B cell (primary cell): ENCODE data around the gene NKX3-2. TPM values are rescaled to one million over a fixed set of nuclear protein-coding genes. Genes with fewer than 3 reads are reported as not detected.

Experiments
- ATAC-seq: fragments of 200-7000 bp; cut with Tn5 transposase; one replicate; pipeline ENCODE4 v1.10.0; 2021; ENCODE audit warnings: low read depth, mild to moderate bottlenecking, moderate number of reproducible peaks, moderate library complexity
- CTCF ChIA-PET: fragments of 350-600 bp; sonication (Branson Sonifier 250); formaldehyde crosslinking; loops from one replicate; lab custom pipeline; 2021; ENCODE audit warnings: antibody characterized with exemption, inconsistent platforms; lab: Charles Lee
- POLR2A ChIA-PET: fragments of 350-600 bp; sonication (Branson Sonifier 250); formaldehyde crosslinking; loops from one replicate; lab custom pipeline; 2021; ENCODE audit warnings: antibody characterized with exemption; lab: Charles Lee
- DNase-seq: peaks from one replicate; pipeline ENCODE4 v3.0.0; 2013
- H2AFZ ChIP-seq: 2 replicates; pipeline ENCODE4 v1.6.1; 2012; ENCODE audit warnings: mild to moderate bottlenecking, low read depth, low read length; ENCODE audit not compliant: insufficient read depth, poor library complexity, severe bottlenecking
- H3K27ac ChIP-seq, 2 donors: 1 replicate in 1 of 2; 2 replicates in 1 of 2; pipeline ENCODE4 v1.5.1; 2012 to 2013; ENCODE audit warnings: low read length in 2 of 2, mild to moderate bottlenecking in 2 of 2, moderate library complexity in 1 of 2
- H3K27me3 ChIP-seq, 4 experiments: fragments of 200-600 bp in 1 of 4; sonication (generic) in 1 of 4; replicated peaks in 1 of 4; 1 replicate in 2 of 4; 2 replicates in 2 of 4; pipeline versions ENCODE4 v1.6.1 to v1.7.0; 2013 to 2016; ENCODE audit warnings: low read length in 3 of 4, mild to moderate bottlenecking in 2 of 4, mixed read lengths in 1 of 4, moderate library complexity in 1 of 4; ENCODE audit not compliant: insufficient read depth in 4 of 4, control insufficient read depth in 3 of 4; ENCODE audit errors: control extremely low read depth in 1 of 4
- H3K36me3 ChIP-seq, 2 experiments: replicated peaks in 1 of 2; 1 replicate in 1 of 2; 2 replicates in 1 of 2; pipeline versions ENCODE4 v1.6.1 to v1.7.1; 2013; ENCODE audit warnings: low read length in 1 of 2; ENCODE audit not compliant: insufficient read depth in 2 of 2, control insufficient read depth in 1 of 2; ENCODE audit errors: control extremely low read depth in 1 of 2, extremely low read depth in 1 of 2
- H3K4me1 ChIP-seq, 2 donors: fragments of 200-600 bp in 1 of 2; sonication (generic) in 1 of 2; 1 replicate in 1 of 2; 2 replicates in 1 of 2; pipeline versions ENCODE4 v1.5.1 to v1.6.1; 2013 to 2017; ENCODE audit warnings: low read length in 2 of 2; ENCODE audit not compliant: control insufficient read depth in 2 of 2, insufficient read depth in 2 of 2
- H3K4me2 ChIP-seq: replicated peaks from 2 replicates; pipeline ENCODE3; 2012; ENCODE audit warnings: mild to moderate bottlenecking, low read depth, low read length; ENCODE audit not compliant: poor library complexity, severe bottlenecking
- H3K4me3 ChIP-seq, 5 experiments: fragments of 200-600 bp in 1 of 5; sonication (generic) in 1 of 5; 1 replicate in 3 of 5; 2 replicates in 2 of 5; pipeline versions ENCODE4 v1.5.1 to v1.7.0; 2011 to 2016; ENCODE audit warnings: low read length in 4 of 5, mild to moderate bottlenecking in 4 of 5, low read depth in 2 of 5, control low read depth in 1 of 5, moderate library complexity in 1 of 5; ENCODE audit not compliant: insufficient read depth in 1 of 5; ENCODE audit errors: control extremely low read depth in 1 of 5, extremely low read depth in 1 of 5
- H3K79me2 ChIP-seq: fragments of 200-600 bp; sonication (generic); one replicate; pipeline ENCODE4 v1.6.0; 2016; ENCODE audit warnings: low read length; ENCODE audit not compliant: control insufficient read depth, insufficient read depth
- H3K9ac ChIP-seq: fragments of 200-600 bp; sonication (generic); 2 replicates; pipeline ENCODE4 v1.6.1; 2017; ENCODE audit warnings: mild to moderate bottlenecking, low read length, moderate library complexity
- H3K9me3 ChIP-seq, 3 donors: one replicate each; pipeline versions ENCODE4 v1.6.1 to v1.7.1; 2013; ENCODE audit warnings: low read length in 2 of 3; ENCODE audit not compliant: control insufficient read depth in 2 of 3, insufficient read depth in 1 of 3; ENCODE audit errors: control extremely low read depth in 1 of 3
- H4K20me1 ChIP-seq: 2 replicates; pipeline ENCODE4 v1.6.0; 2012; ENCODE audit warnings: mild to moderate bottlenecking, low read length; ENCODE audit not compliant: insufficient read depth, control insufficient read depth, poor library complexity, severe bottlenecking
- H3K27ac Mint-ChIP-seq: one replicate; pipeline ENCODE4 v1.8.0; 2021; ENCODE audit warnings: mixed read lengths
- H3K27me3 Mint-ChIP-seq: one replicate; pipeline ENCODE4 v1.8.0; 2021; ENCODE audit warnings: mixed read lengths
- H3K4me1 Mint-ChIP-seq: one replicate; pipeline ENCODE4 v1.8.0; 2021; ENCODE audit warnings: mixed read lengths
- H3K4me3 Mint-ChIP-seq: one replicate; pipeline ENCODE4 v1.8.0; 2021; ENCODE audit warnings: mixed read lengths
- H3K9me3 Mint-ChIP-seq: one replicate; pipeline ENCODE4 v1.8.0; 2022; ENCODE audit warnings: mixed read lengths; ENCODE audit not compliant: insufficient read depth
- CTCF ChIP-seq: fragments of 200-600 bp; IDR thresholded peaks from one replicate; pipeline ENCODE4 v1.8.0; 2022; ENCODE audit warnings: antibody characterized with exemption, mild to moderate bottlenecking
- EZH2 ChIP-seq: IDR thresholded peaks from 2 replicates; pipeline ENCODE4 v1.6.1; 2012; ENCODE audit warnings: borderline replicate concordance, low read depth, mild to moderate bottlenecking, moderate library complexity, low read length; ENCODE audit not compliant: insufficient read depth, poor library complexity, severe bottlenecking
- WGBS: methylation state at CpG from one replicate; pipeline ENCODE4 v1.1.5; 2013; ENCODE audit warnings: missing lambda C conversion rate; ENCODE audit not compliant: insufficient coverage; 5-methylcytosine and 5-hydroxymethylcytosine counted together
- intact Hi-C: fragments of 100-400 bp; cut with micrococcal nuclease; formaldehyde crosslinking; loops from one replicate; pipeline ENCODE4 v1.10.0; 2022
- polyA plus RNA-seq: library from polyadenylated mRNA; depleted of rRNA; stranded (reverse); fragments of >200 nt; gene quantifications from 2 replicates; pipeline ENCODE4 v1.2.3, GENCODE V29; 2012
- total RNA-seq, 2 donors: library from RNA; stranded (reverse); fragments of 120-200 nt in 1 of 2; gene quantifications; 1 replicate in 1 of 2; 2 replicates in 1 of 2; pipeline versions ENCODE4 v1.2.3 to v1.2.4, GENCODE V29; 2013 to 2022

NKX3-2 gene
- total and polyA plus RNA-seq, 2 donors (not counting 1 experiment from before 2014, with no cell fraction given) = not detected

DNA sequence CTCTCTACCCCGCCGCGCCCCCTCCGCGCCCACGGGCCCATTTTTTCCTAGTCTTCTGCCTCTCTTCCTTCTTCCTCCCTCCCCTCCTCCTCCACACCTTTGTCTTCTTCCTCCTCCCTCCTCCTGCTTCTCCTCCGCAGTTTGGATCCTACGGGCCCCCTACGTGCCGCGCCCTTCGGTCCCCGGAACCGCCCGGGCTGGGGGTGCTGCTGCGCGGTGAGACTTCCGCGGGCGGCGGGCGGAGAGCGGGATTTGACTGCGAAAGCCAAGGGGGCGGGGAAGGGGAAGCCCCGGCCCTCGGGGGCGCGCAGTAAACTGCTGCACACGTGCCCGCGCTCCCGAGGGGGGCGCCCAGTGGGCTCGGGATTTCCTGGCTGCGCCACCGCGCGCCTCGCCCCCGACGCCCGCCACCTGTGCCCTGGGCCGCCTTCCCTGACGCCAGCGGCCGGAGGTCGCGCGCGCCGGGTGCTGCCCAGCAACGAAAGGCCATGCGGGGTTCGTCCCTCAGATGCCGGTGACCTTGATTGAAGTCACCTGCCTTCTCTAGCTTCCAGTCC is 3.3 kb upstream of the NKX3-2 start:
- Mint-ChIP-seq H3K27ac (peak overlapping the region; percentile 65), H3K4me3 (peak overlapping the region; percentile 90), H3K9me3 (no peaks in the 10 kb centered on the region), H3K27me3 (peaks cover 68% of the 10 kb centered on the region), H3K4me1 (peaks cover 38% of the 10 kb centered on the region)
- ChIA-PET CTCF (interaction anchor here (1.0 to 2.2 kb wide), 4 partner anchors 64 to 1782 kb away, joined by 3 to 12 read pairs (median 4); no protein-coding TSS in a partner anchor), POLR2A (no interaction called here)
- intact Hi-C loops = loop anchor here (5.0 kb wide), 1 partner anchor 1455 kb away; the partner anchor contains the start of gene CPEB2
- under 1% methylated on average over 56 of the region's 56 CpGs for WGBS
- DNase-seq = peak; percentile 68
- Histone ChIP-seq H3K36me3 (no peaks in the 10 kb centered on the region), H2AFZ (peak overlapping the region; percentile 72), H3K4me2 (peak overlapping the region; percentile 95), H3K4me3 (peak overlapping the region in 4 of 5 experiments; percentile 46 to 60 (median 55)), H3K9me3 (peaks cover 1 to 46% (median 19%) of the 10 kb centered on the region in 3 donors), H3K79me2 (no peaks in the 10 kb centered on the region), H3K27ac (no peak overlapping the region), H3K9ac (peak overlapping the region; percentile 66), H3K4me1 (peaks cover 55 to 59% of the 10 kb centered on the region in 2 donors), H4K20me1 (no peaks in the 10 kb centered on the region), H3K27me3 (peaks cover 2 to 74% (median 61%) of the 10 kb centered on the region in 4 experiments)
- peak; percentile 23 for ATAC-seq
- TF ChIP-seq EZH2 (peak; percentile 56), CTCF (no peak)

GRCh38 chr4:13546941-13547484 is 2.7 kb upstream of the NKX3-2 start:
- Mint-ChIP-seq H3K9me3 (no peaks in the 10 kb centered on the region), H3K4me3 (peak overlapping the region; percentile 90), H3K4me1 (peaks cover 41% of the 10 kb centered on the region), H3K27me3 (peaks cover 62% of the 10 kb centered on the region), H3K27ac (peak overlapping the region; percentile 85)
- H3K4me2 ChIP-seq = peak overlapping the region; percentile 95
- no peaks in the 10 kb centered on the region for H3K36me3 ChIP-seq
- peaks cover 60 to 65% of the 10 kb centered on the region in 2 donors for H3K4me1 ChIP-seq
- H3K27me3 ChIP-seq = peaks cover 2 to 80% (median 63%) of the 10 kb centered on the region in 4 experiments
- ATAC-seq = peak; percentile 8
- no peaks in the 10 kb centered on the region for H4K20me1 ChIP-seq
- ChIA-PET POLR2A (no interaction called here), CTCF (interaction anchor here (1.4 to 2.2 kb wide), 2 partner anchors 818 to 1781 kb away, joined by 3 to 12 read pairs; no protein-coding TSS in a partner anchor)
- no peak overlapping the region for H3K27ac ChIP-seq
- H3K9me3 ChIP-seq = peaks cover 1 to 51% (median 19%) of the 10 kb centered on the region in 3 donors
- H3K79me2 ChIP-seq = no peaks in the 10 kb centered on the region
- H3K9ac ChIP-seq = peak overlapping the region; percentile 66
- H2AFZ ChIP-seq = peak overlapping the region; percentile 72
- intact Hi-C loops = loop anchor here (5.0 kb wide), 1 partner anchor 1455 kb away; the partner anchor contains the start of gene CPEB2
- TF ChIP-seq EZH2 = no peak
- no peak for TF ChIP-seq CTCF
- H3K4me3 ChIP-seq = peak overlapping the region in 4 of 5 experiments; percentile 46 to 60 (median 55)
- peak; percentile 69 for DNase-seq
- WGBS = 2% methylated on average over 54 of the region's 54 CpGs
